Smooth muscle cell (in vitro differentiated cells): ENCODE data around the gene MAP2K6. TPM values are rescaled to one million over a fixed set of nuclear protein-coding genes. Genes with fewer than 3 reads are reported as not detected.

ENCODE experiments used
- DNase-seq: peaks from one replicate; lab custom pipeline; 2025; ENCODE audit not compliant: unreplicated experiment; lab: John Stamatoyannopoulos, UW
- H2AFZ ChIP-seq: fragments of 200-600 bp; sonication (generic); 2 replicates; pipeline ENCODE4 v1.6.0; 2016; ENCODE audit warnings: antibody characterized with exemption, low read depth, mild to moderate bottlenecking
- H3F3A ChIP-seq: fragments of 200-600 bp; sonication (generic); 2 replicates; pipeline ENCODE4 v1.6.0; 2017; ENCODE audit warnings: antibody characterized with exemption, low read depth
- H3K27ac ChIP-seq: fragments of 200-600 bp; sonication (generic); 2 replicates; pipeline ENCODE4 v1.5.1; 2016; ENCODE audit warnings: low read depth, mild to moderate bottlenecking
- H3K27me3 ChIP-seq: fragments of 200-600 bp; sonication (generic); 2 replicates; pipeline ENCODE4 v1.6.1; 2016; ENCODE audit warnings: low read depth, mild to moderate bottlenecking
- H3K36me3 ChIP-seq: fragments of 200-600 bp; sonication (generic); 2 replicates; pipeline ENCODE4 v1.5.1; 2016; ENCODE audit warnings: low read depth
- H3K4me1 ChIP-seq: fragments of 200-600 bp; sonication (generic); 2 replicates; pipeline ENCODE4 v1.5.1; 2016; ENCODE audit warnings: low read depth
- H3K4me2 ChIP-seq: fragments of 200-600 bp; sonication (generic); 2 replicates; pipeline ENCODE4 v1.6.0; 2016; ENCODE audit warnings: mild to moderate bottlenecking
- H3K4me3 ChIP-seq: fragments of 200-600 bp; sonication (generic); 2 replicates; pipeline ENCODE4 v1.5.1; 2016; ENCODE audit warnings: mild to moderate bottlenecking
- H3K79me2 ChIP-seq: fragments of 200-600 bp; sonication (generic); 2 replicates; pipeline ENCODE4 v1.6.0; 2016; ENCODE audit warnings: low read depth, mild to moderate bottlenecking
- H3K9ac ChIP-seq: fragments of 200-600 bp; sonication (generic); 2 replicates; pipeline ENCODE4 v1.6.0; 2016; ENCODE audit warnings: low read depth
- H3K9me3 ChIP-seq: fragments of 200-600 bp; sonication (generic); replicated peaks from 2 replicates; pipeline ENCODE4 v1.5.1; 2016; ENCODE audit warnings: low read depth
- H4K20me1 ChIP-seq: fragments of 200-600 bp; sonication (generic); 2 replicates; pipeline ENCODE4 v1.6.0; 2016; ENCODE audit warnings: low read depth
- CTCF ChIP-seq: fragments of 200-600 bp; sonication (generic); IDR thresholded peaks from 2 replicates; pipeline ENCODE4 v1.5.1; 2017; ENCODE audit warnings: borderline replicate concordance, mild to moderate bottlenecking, antibody characterized with exemption; ENCODE audit not compliant: insufficient read depth, poor library complexity, severe bottlenecking
- WGBS: methylation state at CpG from one replicate; pipeline ENCODE4 v1.1.7; 2016; ENCODE audit warnings: low lambda C conversion rate; 5-methylcytosine and 5-hydroxymethylcytosine counted together
- polyA plus RNA-seq: library from polyadenylated mRNA; unstranded; fragments of >200 nt; fragmentation: Nextera tagmentation; extraction: Ambion mirVana; gene quantifications from 2 replicates; pipeline ENCODE4 v1.2.1, GENCODE V29; 2016
- total RNA-seq: library from RNA; depleted of rRNA; stranded (reverse); fragments of >200 nt; gene quantifications from 2 replicates; pipeline ENCODE4 v1.2.3, GENCODE V29; 2014

MAP2K6 gene
- total and polyA plus RNA-seq, 2 experiments from 2014 or later: 5.0 to 8.1 TPM

- Histone ChIP-seq H3K4me1 (no peaks in the 10 kb centered on the region), H3K27ac (no peak overlapping the region), H3K27me3 (no peaks in the 10 kb centered on the region), H3K79me2 (no peaks in the 10 kb centered on the region), H3K9me3 (no peaks in the 10 kb centered on the region), H3K4me3 (no peak overlapping the region), H3K9ac (no peak overlapping the region), H3F3A (no peaks in the 10 kb centered on the region), H3K36me3 (no peaks in the 10 kb centered on the region), H2AFZ (no peak overlapping the region), H3K4me2 (no peak overlapping the region), H4K20me1 (no peaks in the 10 kb centered on the region)
- 91% methylated on average over 11 of the region's 11 CpGs for WGBS
- no peak for TF ChIP-seq CTCF
- DNase-seq: no peak
These were observed 119.2 kb downstream of the MAP2K6 start for GRCh38 chr17:69533481-69534234.

- H3K4me1 ChIP-seq: no peaks in the 10 kb centered on the region
- H3K36me3 ChIP-seq: no peaks in the 10 kb centered on the region
- no peak overlapping the region for H2AFZ ChIP-seq
- no peak overlapping the region for H3K4me3 ChIP-seq
- no peaks in the 10 kb centered on the region for H3K79me2 ChIP-seq
- H3K9ac ChIP-seq: no peak overlapping the region
- no peaks in the 10 kb centered on the region for H3K9me3 ChIP-seq
- no peak for DNase-seq
- WGBS: 82% methylated on average over 5 of the region's 5 CpGs
- no peak overlapping the region for H3K4me2 ChIP-seq
- H4K20me1 ChIP-seq: no peaks in the 10 kb centered on the region
- no peaks in the 10 kb centered on the region for H3K27me3 ChIP-seq
- no peak overlapping the region for H3K27ac ChIP-seq
- H3F3A ChIP-seq: peaks cover 4% of the 10 kb centered on the region
- no peak for TF ChIP-seq CTCF
These were observed 119.7 kb downstream of the MAP2K6 start for GRCh38 chr17:69534235-69534621.

- no peaks in the 10 kb centered on the region for H4K20me1 ChIP-seq
- TF ChIP-seq CTCF: no peak
- WGBS: 89% methylated on average over 6 of the region's 6 CpGs
- no peaks in the 10 kb centered on the region for H3K36me3 ChIP-seq
- H3K9me3 ChIP-seq: no peaks in the 10 kb centered on the region
- DNase-seq: no peak
- H3F3A ChIP-seq: peaks cover 10% of the 10 kb centered on the region
- no peak overlapping the region for H3K4me2 ChIP-seq
- H3K9ac ChIP-seq: no peak overlapping the region
- H3K4me3 ChIP-seq: no peak overlapping the region
- no peaks in the 10 kb centered on the region for H3K4me1 ChIP-seq
- no peak overlapping the region for H2AFZ ChIP-seq
- no peak overlapping the region for H3K27ac ChIP-seq
- no peaks in the 10 kb centered on the region for H3K79me2 ChIP-seq
- H3K27me3 ChIP-seq: no peaks in the 10 kb centered on the region
These were observed 120.6 kb downstream of the MAP2K6 start for GRCh38 chr17:69535016-69535570.
